SK-N-SH treated with all-trans-retinoic acid at 6 μM for 48 hours (cell line): Measurements from ENCODE around the gene GNA12.

ENCODE experiments used
- BACH2 ChIP-seq: fragments of 250-450 bp; sonication (Bioruptor Pico); IDR thresholded peaks from 2 replicates; pipeline ENCODE4 v1.9.0; 2021; ENCODE audit warnings: mild to moderate bottlenecking, borderline replicate concordance
- GLIS3 ChIP-seq: fragments of 250-450 bp; sonication (Bioruptor Pico); IDR thresholded peaks from 2 replicates; pipeline ENCODE4 v1.5.0; 2020; ENCODE audit warnings: mild to moderate bottlenecking, moderate library complexity
- ISL1 ChIP-seq: fragments of 250-450 bp; sonication (Bioruptor Pico); IDR thresholded peaks from 2 replicates; pipeline ENCODE4 v2.1.2; 2022; ENCODE audit warnings: mild to moderate bottlenecking, moderate library complexity
- OSR1 ChIP-seq: fragments of 250-450 bp; sonication (Bioruptor Pico); IDR thresholded peaks from 2 replicates; pipeline ENCODE4 v1.8.0; 2022; ENCODE audit warnings: moderate library complexity, mild to moderate bottlenecking, inconsistent platforms
- PATZ1 ChIP-seq: fragments of 250-450 bp; sonication (Bioruptor Pico); IDR thresholded peaks from 2 replicates; pipeline ENCODE4 v1.8.0; 2020; ENCODE audit warnings: mild to moderate bottlenecking, moderate library complexity, borderline replicate concordance
- RARB ChIP-seq: fragments of 250-450 bp; sonication (Bioruptor Pico); IDR thresholded peaks from 2 replicates; pipeline ENCODE4 v1.8.0; 2021; ENCODE audit warnings: mild to moderate bottlenecking, moderate library complexity
- SNAI2 ChIP-seq: fragments of 250-450 bp; sonication (Bioruptor Pico); IDR thresholded peaks from 2 replicates; pipeline ENCODE4 v1.5.0; 2020; ENCODE audit warnings: mild to moderate bottlenecking, moderate library complexity
- ZFP3 ChIP-seq: fragments of 250-450 bp; sonication (Bioruptor Pico); IDR thresholded peaks from 2 replicates; pipeline ENCODE4 v1.5.0; 2020; ENCODE audit warnings: mild to moderate bottlenecking, moderate library complexity
- ZFP30 ChIP-seq: fragments of 450-650 bp; formaldehyde crosslinking; IDR thresholded peaks from 2 replicates; pipeline ENCODE4 v1.5.0; 2022; ENCODE audit warnings: mild to moderate bottlenecking, moderate library complexity
- TF ChIP-seq, protein P1 (sequence below): fragments of 250-450 bp; sonication (Bioruptor Pico); IDR thresholded peaks from 2 replicates; pipeline ENCODE4 v1.8.0; 2021; ENCODE audit warnings: low read depth, mild to moderate bottlenecking, moderate library complexity, borderline replicate concordance

GRCh38 chr7:2845034-2845592, 1.0 kb upstream of the GNA12 start:
- TF ChIP-seq RARB (CRISPR knock-in tag): no peak
- TF ChIP-seq GLIS3: no peak
- TF ChIP-seq ISL1 (CRISPR knock-in tag): no peak
- no peak for TF ChIP-seq ZFP30
- TF ChIP-seq PATZ1 (CRISPR knock-in tag): no peak
- TF ChIP-seq SNAI2 (CRISPR knock-in tag): no peak
- TF ChIP-seq, protein P1, sequence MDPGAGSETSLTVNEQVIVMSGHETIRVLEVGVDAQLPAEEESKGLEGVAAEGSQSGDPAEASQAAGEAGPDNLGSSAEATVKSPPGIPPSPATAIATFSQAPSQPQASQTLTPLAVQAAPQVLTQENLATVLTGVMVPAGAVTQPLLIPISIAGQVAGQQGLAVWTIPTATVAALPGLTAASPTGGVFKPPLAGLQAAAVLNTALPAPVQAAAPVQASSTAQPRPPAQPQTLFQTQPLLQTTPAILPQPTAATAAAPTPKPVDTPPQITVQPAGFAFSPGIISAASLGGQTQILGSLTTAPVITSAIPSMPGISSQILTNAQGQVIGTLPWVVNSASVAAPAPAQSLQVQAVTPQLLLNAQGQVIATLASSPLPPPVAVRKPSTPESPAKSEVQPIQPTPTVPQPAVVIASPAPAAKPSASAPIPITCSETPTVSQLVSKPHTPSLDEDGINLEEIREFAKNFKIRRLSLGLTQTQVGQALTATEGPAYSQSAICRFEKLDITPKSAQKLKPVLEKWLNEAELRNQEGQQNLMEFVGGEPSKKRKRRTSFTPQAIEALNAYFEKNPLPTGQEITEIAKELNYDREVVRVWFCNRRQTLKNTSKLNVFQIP: no peak
- no peak for TF ChIP-seq ZFP3
- no peak for TF ChIP-seq BACH2 (CRISPR knock-in tag)
- no peak for TF ChIP-seq OSR1 (CRISPR knock-in tag)
